GM21447 (cell line): Measurements from ENCODE around the gene GRID2IP.
A peak's percentile ranks its signal among the peaks of the same experiment; 100 is the strongest.

Source experiments
- ATAC-seq: cut with Tn5 transposase; IDR thresholded peaks from one replicate; pipeline ENCODE4 v1.9.1; 2021; ENCODE audit not compliant: unreplicated experiment

The GRID2IP gene

DNA sequence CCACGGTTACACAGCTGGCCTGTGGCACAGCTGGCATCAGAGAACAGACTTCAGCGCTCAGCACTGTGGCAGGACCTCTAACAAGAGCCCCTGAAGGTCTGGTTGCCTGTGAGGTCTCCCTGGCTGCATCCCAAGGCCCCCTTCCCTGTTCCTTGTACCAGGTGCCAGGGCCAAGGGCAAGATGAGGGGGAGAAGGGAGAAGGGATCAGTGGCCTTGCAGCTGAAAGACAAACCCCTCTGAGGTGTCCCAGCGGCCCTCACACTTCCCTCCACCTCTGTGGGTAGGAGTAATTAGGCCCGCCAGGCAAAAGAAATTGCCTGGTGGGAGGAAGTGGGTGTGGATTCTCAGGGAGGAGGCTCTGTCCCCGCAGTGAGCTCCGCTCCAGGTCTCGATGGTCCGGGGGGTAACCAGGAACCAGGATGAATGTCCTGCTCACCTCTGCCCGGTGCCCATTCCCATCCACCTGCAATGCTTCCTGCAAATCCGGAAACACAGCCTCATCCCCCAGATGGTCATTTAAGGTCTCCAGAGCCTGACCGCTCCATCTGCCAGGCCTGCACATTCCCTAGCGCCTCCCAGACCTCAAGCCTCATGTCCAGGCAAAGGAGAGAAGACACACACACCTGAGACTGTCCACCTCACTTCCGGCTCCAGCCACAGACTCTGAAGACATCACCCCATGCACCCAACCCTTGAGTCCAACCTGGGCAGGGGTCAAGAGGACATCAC lies 22.7 kb downstream of the GRID2IP start:
- no peak for ATAC-seq

GRCh38 chr7:6526997-6527378 lies 24.3 kb downstream of the GRID2IP start:
- no peak for ATAC-seq

GRCh38 chr7:6520163-6520981 lies 30.9 kb downstream of the GRID2IP start:
- no peak for ATAC-seq

GRCh38 chr7:6516387-6516983 lies 34.8 kb downstream of the GRID2IP start:
- peak; percentile 70 for ATAC-seq

DNA sequence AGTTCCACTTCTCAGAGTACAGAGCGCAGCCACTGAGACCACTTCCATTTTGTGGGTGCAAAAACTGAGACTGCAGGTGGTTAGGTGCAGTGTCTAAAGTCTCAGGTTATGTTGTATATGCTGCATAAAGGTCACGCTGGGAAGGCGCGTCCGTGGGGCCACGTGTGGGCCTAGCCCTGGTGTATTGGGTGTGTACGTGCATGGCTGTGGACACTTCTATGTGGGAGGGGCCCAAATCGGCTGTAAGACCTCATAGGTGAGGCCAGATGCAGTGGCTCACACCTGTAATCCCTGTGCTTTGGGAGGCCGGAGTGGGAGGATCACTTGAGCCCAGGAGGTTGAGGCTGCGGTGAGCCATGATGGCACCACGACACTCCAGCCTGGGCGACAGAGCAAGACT lies 37.7 kb downstream of the GRID2IP start:
- ATAC-seq: no peak

- ATAC-seq: no peak
Measured at GRCh38 chr7:6512892-6513291, 38.4 kb downstream of the GRID2IP start.

- no peak for ATAC-seq
Measured at GRCh38 chr7:6510476-6511133, 40.7 kb downstream of the GRID2IP start.

GRCh38 chr7:6508950-6509349 lies 42.3 kb downstream of the GRID2IP start:
- ATAC-seq: no peak

DNA sequence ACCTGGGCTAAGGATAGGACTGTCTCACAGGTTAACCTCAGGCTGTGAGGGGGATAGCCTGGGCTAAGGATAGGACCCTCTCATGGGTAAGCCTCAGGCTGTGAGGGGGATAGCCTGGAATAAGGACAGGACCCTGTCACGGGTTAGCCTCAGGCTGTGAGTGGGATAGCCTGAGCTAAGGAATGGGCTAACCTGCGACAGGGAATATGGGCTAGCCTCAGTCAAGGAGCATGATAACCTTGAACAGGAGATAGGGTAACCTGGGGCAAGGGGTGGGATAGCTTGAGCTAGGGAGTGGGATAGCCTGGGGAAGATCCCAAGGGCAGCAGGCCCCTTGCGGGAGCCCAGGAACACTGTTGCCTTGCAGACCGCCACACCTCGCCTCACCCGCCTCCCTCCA lies 42.7 kb downstream of the GRID2IP start:
- no peak for ATAC-seq

- no peak for ATAC-seq
Measured at GRCh38 chr7:6507906-6508305, 43.4 kb downstream of the GRID2IP start.

- ATAC-seq: no peak
Measured at GRCh38 chr7:6505685-6506559, 45.3 kb downstream of the GRID2IP start.

DNA sequence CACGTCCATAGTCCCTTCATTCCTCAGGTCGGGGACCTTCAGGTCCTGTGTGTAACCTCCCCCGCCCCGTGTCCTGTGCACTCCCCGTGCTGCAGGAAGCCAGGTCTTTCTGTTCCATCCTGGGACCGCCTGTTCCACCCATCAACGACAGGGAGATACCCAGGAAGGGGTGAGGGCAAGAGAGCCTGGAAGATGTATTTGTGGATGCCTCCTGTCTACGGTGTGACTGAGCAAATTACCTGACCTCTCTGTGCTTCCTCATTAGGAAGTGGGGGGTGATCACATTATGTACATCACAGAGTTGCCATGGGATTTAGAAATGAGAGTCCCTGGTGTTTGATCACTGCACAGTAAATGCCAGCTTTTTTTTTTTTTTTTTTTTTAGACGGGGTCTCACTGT lies 46.3 kb downstream of the GRID2IP start:
- ATAC-seq: no peak

DNA sequence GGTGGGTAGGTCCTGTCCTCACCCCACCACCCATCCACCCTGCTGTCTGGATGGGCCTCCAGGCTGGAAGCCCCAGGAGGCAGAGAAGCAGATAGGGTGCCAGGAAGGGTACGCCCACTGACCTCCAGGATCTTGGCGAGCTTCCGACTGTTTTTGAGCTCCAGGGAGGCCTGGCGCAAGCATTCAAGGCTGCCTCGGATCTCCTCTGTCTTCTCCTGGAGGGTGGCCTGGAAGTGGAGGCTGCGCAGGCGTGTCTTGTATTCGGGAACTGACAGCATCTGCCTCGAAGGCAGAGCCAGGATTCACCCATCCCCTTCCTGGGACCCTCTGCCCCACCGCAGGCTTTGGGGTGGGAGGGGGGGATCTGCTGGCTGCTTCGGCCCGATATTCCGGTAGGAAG lies 48.4 kb downstream of the GRID2IP start:
- ATAC-seq: no peak

GRCh38 chr7:6501586-6502564 lies 49.4 kb downstream of the GRID2IP start:
- ATAC-seq: no peak

GRCh38 chr7:6500691-6501090 lies 50.6 kb downstream of the GRID2IP start:
- no peak for ATAC-seq

DNA sequence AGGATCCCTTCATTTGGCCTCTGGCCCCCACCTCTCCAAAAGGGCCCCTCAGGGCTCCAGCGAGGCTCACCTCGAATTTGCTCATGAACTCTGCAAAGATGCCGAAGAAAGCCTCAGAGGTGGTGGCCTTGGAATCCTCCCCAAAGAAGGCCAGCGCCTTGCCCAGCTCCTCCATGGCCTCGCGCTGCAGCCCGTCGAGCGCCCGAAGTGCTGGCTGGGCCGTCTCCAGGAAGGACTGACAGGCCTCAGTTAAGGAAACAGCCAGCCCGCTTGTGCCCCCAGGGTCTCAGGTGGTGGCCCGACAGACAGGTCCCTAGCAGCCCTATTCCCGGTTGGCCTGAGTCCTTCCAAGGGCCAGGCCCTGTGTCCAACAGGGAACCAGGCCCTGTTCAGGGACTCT lies 53.3 kb downstream of the GRID2IP start:
- ATAC-seq: no peak

- ATAC-seq: no peak
Measured at GRCh38 chr7:6497637-6497905, 53.7 kb downstream of the GRID2IP start.

- no peak for ATAC-seq
Measured at GRCh38 chr7:6496842-6497636, 54.2 kb downstream of the GRID2IP start.
